ENCODE results near the gene HCFC1.

HCFC1 gene

GRCh38 chrX:153938226-153938786 lies 33.3 kb downstream of the HCFC1 start:
- no peaks in the 10 kb centered on the region for H3K79me1 ChIP-seq (replicated peaks; ENCODE audit: low read length, poor library complexity, severe bottlenecking)
- no peak overlapping the region for H4K91ac ChIP-seq (ENCODE audit: low read length)
- H3K23ac ChIP-seq (ENCODE audit: low read length in 2 of 2): no peak overlapping the region
- no peaks in the 10 kb centered on the region for H3K36me3 ChIP-seq (ENCODE audit: control insufficient read depth in 1 of 2, insufficient read depth in 2 of 2, low read depth in 1 of 2, low read length in 2 of 2)
- H4K8ac ChIP-seq (ENCODE audit: low read length): no peak overlapping the region
- H3K4me3 ChIP-seq (ENCODE audit: insufficient read depth in 1 of 2, low read depth in 1 of 2, low read length in 2 of 2): no peak overlapping the region
- H2BK5ac ChIP-seq (ENCODE audit: low read depth, low read length, poor library complexity, severe bottlenecking): no peak overlapping the region
- no peak overlapping the region for H2AFZ ChIP-seq (ENCODE audit: low read depth, low read length)
- DNase-seq: no peak
- no peak overlapping the region for H2AK5ac ChIP-seq (ENCODE audit: low read length, severe bottlenecking)
- no peak overlapping the region for H2BK120ac ChIP-seq (ENCODE audit: low read depth, low read length)
- no peak overlapping the region for H3K4ac ChIP-seq (ENCODE audit: low read depth in 1 of 2, low read length in 2 of 2)
- H3K27ac ChIP-seq (ENCODE audit: low read length, poor library complexity, severe bottlenecking): no peak overlapping the region
- H3K4me1 ChIP-seq (ENCODE audit: control insufficient read depth, insufficient read depth, low read depth, low read length): peaks cover 7% of the 10 kb centered on the region
- no peak overlapping the region for H3K4me2 ChIP-seq (ENCODE audit: low read length, poor library complexity, severe bottlenecking)
- H3K9me3 ChIP-seq (ENCODE audit: control insufficient read depth, low read length): no peaks in the 10 kb centered on the region
- WGBS: 94% methylated on average over 9 of the region's 10 CpGs
- H2BK15ac ChIP-seq (ENCODE audit: low read depth, poor library complexity, severe bottlenecking): no peak overlapping the region
- no peak overlapping the region for H3K9ac ChIP-seq (ENCODE audit: low read length)
- peaks cover 0 to 11% of the 10 kb centered on the region in 2 experiments for H3K27me3 ChIP-seq (ENCODE audit: control insufficient read depth in 1 of 2, insufficient read depth in 1 of 2, low read length in 2 of 2)
- no peak overlapping the region for H2BK12ac ChIP-seq (ENCODE audit: low read length in 2 of 2)
- H3K14ac ChIP-seq (ENCODE audit: low read length in 2 of 2): no peak overlapping the region
- no peak overlapping the region for H3K18ac ChIP-seq (ENCODE audit: low read depth in 1 of 2, low read length in 2 of 2)

- H2BK120ac ChIP-seq (ENCODE audit: low read depth, low read length): no peak overlapping the region
- H3K79me1 ChIP-seq (replicated peaks; ENCODE audit: low read length, poor library complexity, severe bottlenecking): no peaks in the 10 kb centered on the region
- H3K4me2 ChIP-seq (ENCODE audit: low read length, poor library complexity, severe bottlenecking): no peak overlapping the region
- H2AK5ac ChIP-seq (ENCODE audit: low read length, severe bottlenecking): no peak overlapping the region
- 100% methylated on average over 1 of the region's 3 CpGs for WGBS
- no peak overlapping the region for H4K8ac ChIP-seq (ENCODE audit: low read length)
- peaks cover 9% of the 10 kb centered on the region for H3K4me1 ChIP-seq (ENCODE audit: control insufficient read depth, insufficient read depth, low read depth, low read length)
- H2BK5ac ChIP-seq (ENCODE audit: low read depth, low read length, poor library complexity, severe bottlenecking): no peak overlapping the region
- H2AFZ ChIP-seq (ENCODE audit: low read depth, low read length): no peak overlapping the region
- peaks cover 5 to 8% of the 10 kb centered on the region in 2 experiments for H3K36me3 ChIP-seq (ENCODE audit: control insufficient read depth in 1 of 2, insufficient read depth in 2 of 2, low read depth in 1 of 2, low read length in 2 of 2)
- no peak for DNase-seq
- H3K9me3 ChIP-seq (ENCODE audit: control insufficient read depth, low read length): no peaks in the 10 kb centered on the region
- no peak overlapping the region for H4K91ac ChIP-seq (ENCODE audit: low read length)
- H3K27ac ChIP-seq (ENCODE audit: low read length, poor library complexity, severe bottlenecking): no peak overlapping the region
- H3K14ac ChIP-seq (ENCODE audit: low read length in 2 of 2): no peak overlapping the region
- H2BK12ac ChIP-seq (ENCODE audit: low read length in 2 of 2): no peak overlapping the region
- H2BK15ac ChIP-seq (ENCODE audit: low read depth, poor library complexity, severe bottlenecking): no peak overlapping the region
- no peak overlapping the region for H3K9ac ChIP-seq (ENCODE audit: low read length)
- H3K4ac ChIP-seq (ENCODE audit: low read depth in 1 of 2, low read length in 2 of 2): no peak overlapping the region
- H3K18ac ChIP-seq (ENCODE audit: low read depth in 1 of 2, low read length in 2 of 2): no peak overlapping the region
- no peak overlapping the region for H3K23ac ChIP-seq (ENCODE audit: low read length in 2 of 2)
- no peak overlapping the region for H3K4me3 ChIP-seq (ENCODE audit: insufficient read depth in 1 of 2, low read depth in 1 of 2, low read length in 2 of 2)
- H3K27me3 ChIP-seq (ENCODE audit: control insufficient read depth in 1 of 2, insufficient read depth in 1 of 2, low read length in 2 of 2): peaks cover 0 to 11% of the 10 kb centered on the region in 2 experiments
Observed at GRCh38 chrX:153937056-153937455, 34.6 kb downstream of the HCFC1 start.

- Histone ChIP-seq H3K27me3 (ENCODE audit: control insufficient read depth in 1 of 2, insufficient read depth in 1 of 2, low read length in 2 of 2) (peaks cover 0 to 11% of the 10 kb centered on the region in 2 experiments), H3K4ac (ENCODE audit: low read depth in 1 of 2, low read length in 2 of 2) (no peak overlapping the region), H2AK5ac (ENCODE audit: low read length, severe bottlenecking) (no peak overlapping the region), H3K18ac (ENCODE audit: low read depth in 1 of 2, low read length in 2 of 2) (no peak overlapping the region), H2AFZ (ENCODE audit: low read depth, low read length) (peak overlapping the region; percentile 53), H3K23ac (ENCODE audit: low read length in 2 of 2) (no peak overlapping the region), H2BK15ac (ENCODE audit: low read depth, poor library complexity, severe bottlenecking) (no peak overlapping the region), H3K9ac (ENCODE audit: low read length) (peak overlapping the region; percentile 41), H3K79me1 (replicated peaks; ENCODE audit: low read length, poor library complexity, severe bottlenecking) (peaks cover 5% of the 10 kb centered on the region), H3K36me3 (ENCODE audit: control insufficient read depth in 1 of 2, insufficient read depth in 2 of 2, low read depth in 1 of 2, low read length in 2 of 2) (peaks cover 21 to 25% of the 10 kb centered on the region in 2 experiments), H2BK120ac (ENCODE audit: low read depth, low read length) (no peak overlapping the region), H3K4me2 (ENCODE audit: low read length, poor library complexity, severe bottlenecking) (peak overlapping the region; percentile 45), H3K4me1 (ENCODE audit: control insufficient read depth, insufficient read depth, low read depth, low read length) (peaks cover 7% of the 10 kb centered on the region), H3K14ac (ENCODE audit: low read length in 2 of 2) (no peak overlapping the region), H3K27ac (ENCODE audit: low read length, poor library complexity, severe bottlenecking) (no peak overlapping the region), H2BK12ac (ENCODE audit: low read length in 2 of 2) (no peak overlapping the region), H4K8ac (ENCODE audit: low read length) (peak overlapping the region; percentile 41), H3K4me3 (ENCODE audit: insufficient read depth in 1 of 2, low read depth in 1 of 2, low read length in 2 of 2) (peak overlapping the region; percentile 40 to 72), H4K91ac (ENCODE audit: low read length) (no peak overlapping the region), H2BK5ac (ENCODE audit: low read depth, low read length, poor library complexity, severe bottlenecking) (no peak overlapping the region), H3K9me3 (ENCODE audit: control insufficient read depth, low read length) (no peaks in the 10 kb centered on the region)
- 20% methylated on average over 22 of the region's 32 CpGs for WGBS
- no peak for DNase-seq
Observed at GRCh38 chrX:153935326-153935851, 36.2 kb downstream of the HCFC1 start.

GRCh38 chrX:153934762-153935325 lies 36.8 kb downstream of the HCFC1 start, which contains the start of gene NAA10:
TSS of gene NAA10 (minus strand) at chrX:153935037. CDS start at chrX:153934904, 133 bp downstream.
- peak within 1 kb of the TSS; percentile 62 to 75 for H3K18ac ChIP-seq (ENCODE audit: low read depth in 1 of 2, low read length in 2 of 2)
- 0% methylated on average over 14 of the region's 87 CpGs for WGBS

More at GRCh38 chrX:153934762-153935325, 36.8 kb downstream of the HCFC1 start, which contains the start of gene NAA10:
- H2AFZ ChIP-seq (ENCODE audit: low read depth, low read length): peak within 1 kb of the TSS; percentile 53
- H3K4me1 ChIP-seq (ENCODE audit: control insufficient read depth, insufficient read depth, low read depth, low read length): peaks cover 10% of the 10 kb centered on the region
- peak within 1 kb of the TSS; percentile 82 for H3K9ac ChIP-seq (ENCODE audit: low read length)
- peak within 1 kb of the TSS; percentile 80 to 89 for H3K4me3 ChIP-seq (ENCODE audit: insufficient read depth in 1 of 2, low read depth in 1 of 2, low read length in 2 of 2)
- peak within 1 kb of the TSS; percentile 16 for H3K27ac ChIP-seq (ENCODE audit: low read length, poor library complexity, severe bottlenecking)
- peaks cover 5% of the 10 kb centered on the region for H3K79me1 ChIP-seq (replicated peaks; ENCODE audit: low read length, poor library complexity, severe bottlenecking)
- peak; percentile 67 for DNase-seq
- H2AK5ac ChIP-seq (ENCODE audit: low read length, severe bottlenecking): no peak within 1 kb of the TSS
- H3K23ac ChIP-seq (ENCODE audit: low read length in 2 of 2): peak within 1 kb of the TSS in 1 of 2 experiments; percentile 89
- no peaks in the 10 kb centered on the region for H3K9me3 ChIP-seq (ENCODE audit: control insufficient read depth, low read length)
- no peak within 1 kb of the TSS for H2BK15ac ChIP-seq (ENCODE audit: low read depth, poor library complexity, severe bottlenecking)
- no peak within 1 kb of the TSS for H2BK5ac ChIP-seq (ENCODE audit: low read depth, low read length, poor library complexity, severe bottlenecking)
- H3K27me3 ChIP-seq (ENCODE audit: control insufficient read depth in 1 of 2, insufficient read depth in 1 of 2, low read length in 2 of 2): peaks cover 0 to 5% of the 10 kb centered on the region in 2 experiments
- peaks cover 26 to 30% of the 10 kb centered on the region in 2 experiments for H3K36me3 ChIP-seq (ENCODE audit: control insufficient read depth in 1 of 2, insufficient read depth in 2 of 2, low read depth in 1 of 2, low read length in 2 of 2)
- peak within 1 kb of the TSS in 1 of 2 experiments; percentile 58 for H3K4ac ChIP-seq (ENCODE audit: low read depth in 1 of 2, low read length in 2 of 2)
- no peak within 1 kb of the TSS for H4K91ac ChIP-seq (ENCODE audit: low read length)
- peak within 1 kb of the TSS in 1 of 2 experiments; percentile 81 for H3K14ac ChIP-seq (ENCODE audit: low read length in 2 of 2)
- H3K4me2 ChIP-seq (ENCODE audit: low read length, poor library complexity, severe bottlenecking): peak within 1 kb of the TSS; percentile 75
- H2BK12ac ChIP-seq (ENCODE audit: low read length in 2 of 2): no peak within 1 kb of the TSS
- peak within 1 kb of the TSS; percentile 41 for H4K8ac ChIP-seq (ENCODE audit: low read length)
- H2BK120ac ChIP-seq (ENCODE audit: low read depth, low read length): no peak within 1 kb of the TSS

All from mesenchymal stem cell (in vitro differentiated cells and primary cell).